ENCODE results near the gene SERPINB6.
"Not testable (repeated sequence)": the region's sequence is repeated elsewhere in the genome, so short reads cannot be mapped to it uniquely, and the experiment has no call there.

Gene SERPINB6

DNA sequence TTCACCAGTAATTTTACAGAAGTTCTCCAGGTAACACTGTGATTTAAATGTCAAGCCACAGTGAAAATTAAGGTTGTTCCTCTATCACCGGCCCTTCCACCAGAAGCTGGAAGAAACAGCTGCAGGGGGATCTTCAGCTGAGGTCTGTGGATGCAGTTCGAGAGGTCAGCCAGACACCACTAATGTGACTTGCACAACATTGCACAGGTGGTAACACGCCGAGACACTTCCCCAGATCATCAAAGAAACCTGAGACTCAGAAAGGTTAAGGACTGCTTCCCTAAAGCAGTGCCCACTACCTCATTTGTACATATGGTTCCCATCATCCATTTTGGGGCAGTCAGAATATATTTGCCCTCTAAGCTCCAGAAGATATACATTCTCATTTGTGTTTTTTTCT lies 60.2 kb downstream of the SERPINB6 start:
- no peak overlapping the region for H3K4me3 ChIP-seq (ENCODE audit: low read depth, low read length)
- TF ChIP-seq, protein P1, sequence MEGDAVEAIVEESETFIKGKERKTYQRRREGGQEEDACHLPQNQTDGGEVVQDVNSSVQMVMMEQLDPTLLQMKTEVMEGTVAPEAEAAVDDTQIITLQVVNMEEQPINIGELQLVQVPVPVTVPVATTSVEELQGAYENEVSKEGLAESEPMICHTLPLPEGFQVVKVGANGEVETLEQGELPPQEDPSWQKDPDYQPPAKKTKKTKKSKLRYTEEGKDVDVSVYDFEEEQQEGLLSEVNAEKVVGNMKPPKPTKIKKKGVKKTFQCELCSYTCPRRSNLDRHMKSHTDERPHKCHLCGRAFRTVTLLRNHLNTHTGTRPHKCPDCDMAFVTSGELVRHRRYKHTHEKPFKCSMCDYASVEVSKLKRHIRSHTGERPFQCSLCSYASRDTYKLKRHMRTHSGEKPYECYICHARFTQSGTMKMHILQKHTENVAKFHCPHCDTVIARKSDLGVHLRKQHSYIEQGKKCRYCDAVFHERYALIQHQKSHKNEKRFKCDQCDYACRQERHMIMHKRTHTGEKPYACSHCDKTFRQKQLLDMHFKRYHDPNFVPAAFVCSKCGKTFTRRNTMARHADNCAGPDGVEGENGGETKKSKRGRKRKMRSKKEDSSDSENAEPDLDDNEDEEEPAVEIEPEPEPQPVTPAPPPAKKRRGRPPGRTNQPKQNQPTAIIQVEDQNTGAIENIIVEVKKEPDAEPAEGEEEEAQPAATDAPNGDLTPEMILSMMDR (IDR thresholded peaks at IDR 0.05; ENCODE audit: low read depth, low read length) = no peak

DNA sequence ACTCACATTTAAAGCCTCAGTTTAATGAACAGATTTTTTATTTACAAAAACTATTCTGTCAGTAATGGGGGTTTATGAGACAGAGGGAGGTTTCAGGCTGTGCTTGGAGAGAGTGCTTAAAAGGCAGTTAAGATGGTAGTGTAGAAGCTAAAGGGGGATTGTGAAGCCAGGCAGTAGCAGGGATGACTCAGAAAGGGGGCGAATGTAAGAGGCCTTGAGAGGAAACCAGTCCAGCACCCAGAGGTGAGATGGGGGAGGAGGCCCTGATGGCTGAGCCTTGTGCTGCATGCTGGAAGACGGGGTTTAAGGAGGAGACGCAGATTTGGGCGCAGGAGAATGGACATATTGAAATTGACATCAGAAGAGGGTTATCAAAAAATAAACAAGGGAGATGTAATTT lies 61.6 kb downstream of the SERPINB6 start:
- no peak overlapping the region for H3K4me3 ChIP-seq (ENCODE audit: low read depth, low read length)
- TF ChIP-seq, protein P1 (IDR thresholded peaks at IDR 0.05; ENCODE audit: low read depth, low read length) = no peak

DNA sequence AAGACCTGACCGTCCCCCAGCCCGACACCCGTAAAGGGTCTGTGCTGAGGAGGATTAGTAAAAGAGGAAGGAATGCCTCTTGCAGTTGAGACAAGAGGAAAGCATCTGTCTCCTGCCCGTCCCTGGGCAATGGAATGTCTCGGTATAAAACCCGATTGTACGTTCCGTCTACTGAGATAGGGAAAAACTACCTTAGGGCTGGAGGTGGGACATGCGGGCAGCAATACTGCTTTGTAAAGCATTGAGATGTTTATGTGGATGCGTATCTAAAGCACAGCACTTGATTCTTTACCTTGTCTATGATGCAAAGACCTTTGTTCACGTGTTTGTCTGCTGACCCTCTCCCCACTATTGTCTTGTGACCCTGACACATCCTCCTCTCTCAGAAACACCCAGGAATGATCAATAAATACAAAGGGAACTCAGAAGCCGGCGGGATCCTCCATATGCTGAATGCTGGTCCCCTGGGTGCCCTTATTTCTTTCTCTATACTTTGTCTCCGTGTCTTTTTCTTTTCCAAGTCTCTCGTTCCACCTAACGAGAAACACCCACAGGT lies 62.2 kb downstream of the SERPINB6 start:
- H3K4me3 ChIP-seq (ENCODE audit: low read depth, low read length) = not testable (repeated sequence)

DNA sequence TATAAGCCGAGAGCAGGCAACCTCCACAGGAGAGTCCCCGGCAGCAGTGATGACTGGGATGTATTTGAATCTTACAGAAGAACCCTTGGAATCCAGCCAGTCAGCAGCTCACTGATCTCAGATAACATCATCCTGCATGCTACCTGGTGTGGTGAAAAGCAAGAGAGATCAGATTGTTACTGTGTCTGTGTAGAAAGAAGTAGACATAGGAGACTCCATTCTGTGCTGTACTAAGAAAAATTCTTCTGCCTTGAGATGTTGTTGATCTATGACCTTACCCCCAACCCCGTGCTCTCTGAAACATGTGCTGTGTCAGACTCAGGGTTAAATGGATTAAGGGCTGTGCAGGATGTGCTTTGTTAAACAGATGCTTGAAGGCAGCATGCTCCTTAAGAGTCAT lies 62.9 kb downstream of the SERPINB6 start:
- H3K4me3 ChIP-seq (ENCODE audit: low read depth, low read length) = not testable (repeated sequence)

DNA sequence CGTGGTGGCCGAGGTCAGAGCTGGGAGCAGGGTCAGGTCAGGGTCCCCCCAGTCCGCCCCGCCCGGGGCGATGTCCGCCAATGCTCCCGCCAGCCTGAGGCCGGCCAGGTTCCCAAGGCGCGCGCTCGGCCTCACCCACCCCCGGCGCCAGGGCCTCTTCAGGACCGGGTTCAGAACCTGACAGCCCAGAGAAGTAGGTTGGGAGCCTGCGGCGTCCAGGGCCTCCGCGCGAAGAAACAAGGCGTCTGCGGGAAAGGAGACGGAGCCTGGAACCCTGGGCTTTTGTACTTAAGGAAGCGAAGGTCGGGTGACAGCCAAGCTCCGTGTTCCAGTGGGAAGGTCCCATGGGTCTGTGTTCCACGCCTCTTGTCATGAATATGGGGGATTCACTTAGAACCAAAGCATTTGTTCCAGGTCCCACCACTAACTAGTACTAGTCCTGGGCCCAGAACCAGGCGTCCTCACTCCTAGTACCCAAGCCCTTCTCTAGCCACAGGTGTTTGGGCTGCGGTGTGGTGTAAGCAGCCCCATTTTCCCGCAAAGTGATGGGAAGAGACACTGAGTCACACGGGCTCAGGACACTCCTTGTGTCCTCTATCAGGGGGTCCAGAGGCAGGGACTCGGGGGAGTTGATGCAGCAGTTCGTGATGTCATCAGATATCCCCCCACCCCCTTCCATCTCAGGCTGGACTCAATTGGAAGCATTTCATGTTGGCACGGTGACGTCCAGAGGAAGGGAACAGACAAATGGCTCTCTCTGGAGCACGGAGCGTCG lies 67.8 kb downstream of the SERPINB6 start:
- peak overlapping the region; percentile 58 for H3K4me3 ChIP-seq (ENCODE audit: low read depth, low read length)

DNA sequence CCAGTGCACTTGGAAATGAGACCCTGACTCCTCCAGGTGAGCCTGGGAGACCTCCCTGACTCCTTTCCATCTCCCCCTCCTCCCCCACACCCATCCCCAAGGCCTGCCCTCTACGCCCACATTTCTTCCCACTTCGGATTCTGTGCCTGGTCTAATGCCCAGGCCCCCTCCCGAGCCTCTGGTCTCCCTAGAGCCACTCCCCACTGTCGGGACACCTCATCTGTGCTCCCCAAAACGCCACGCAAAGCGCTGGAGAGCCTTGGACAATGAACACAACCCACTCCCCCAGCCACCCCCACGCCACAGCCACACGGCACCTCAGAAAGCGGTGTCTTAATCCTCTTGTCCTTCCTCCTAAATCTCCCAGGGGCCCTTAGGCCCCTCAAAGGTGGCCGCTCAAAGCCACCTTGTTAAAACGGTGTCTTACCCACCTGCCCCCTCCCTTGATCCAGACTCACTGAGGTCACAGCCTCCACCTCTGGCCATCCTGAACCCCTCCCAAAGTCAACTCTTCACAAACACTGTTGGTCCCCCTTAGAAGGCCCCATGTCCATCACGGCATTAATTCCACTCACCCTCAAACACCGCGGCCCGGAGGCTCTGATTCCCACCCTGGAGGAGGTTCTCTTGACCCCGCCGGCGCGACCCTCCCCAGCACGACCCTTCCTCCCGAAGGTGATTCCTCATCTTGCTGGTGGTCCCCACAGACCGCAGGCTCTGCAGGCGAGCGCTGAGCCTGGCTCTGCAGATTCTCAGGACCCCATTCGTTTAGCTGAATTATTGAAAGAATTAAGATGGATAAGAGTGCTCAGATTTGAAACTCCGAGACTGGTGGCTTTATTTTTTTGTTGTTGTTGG lies 69.5 kb downstream of the SERPINB6 start:
- H3K4me3 ChIP-seq (ENCODE audit: low read depth, low read length) = peak overlapping the region; percentile 58

DNA sequence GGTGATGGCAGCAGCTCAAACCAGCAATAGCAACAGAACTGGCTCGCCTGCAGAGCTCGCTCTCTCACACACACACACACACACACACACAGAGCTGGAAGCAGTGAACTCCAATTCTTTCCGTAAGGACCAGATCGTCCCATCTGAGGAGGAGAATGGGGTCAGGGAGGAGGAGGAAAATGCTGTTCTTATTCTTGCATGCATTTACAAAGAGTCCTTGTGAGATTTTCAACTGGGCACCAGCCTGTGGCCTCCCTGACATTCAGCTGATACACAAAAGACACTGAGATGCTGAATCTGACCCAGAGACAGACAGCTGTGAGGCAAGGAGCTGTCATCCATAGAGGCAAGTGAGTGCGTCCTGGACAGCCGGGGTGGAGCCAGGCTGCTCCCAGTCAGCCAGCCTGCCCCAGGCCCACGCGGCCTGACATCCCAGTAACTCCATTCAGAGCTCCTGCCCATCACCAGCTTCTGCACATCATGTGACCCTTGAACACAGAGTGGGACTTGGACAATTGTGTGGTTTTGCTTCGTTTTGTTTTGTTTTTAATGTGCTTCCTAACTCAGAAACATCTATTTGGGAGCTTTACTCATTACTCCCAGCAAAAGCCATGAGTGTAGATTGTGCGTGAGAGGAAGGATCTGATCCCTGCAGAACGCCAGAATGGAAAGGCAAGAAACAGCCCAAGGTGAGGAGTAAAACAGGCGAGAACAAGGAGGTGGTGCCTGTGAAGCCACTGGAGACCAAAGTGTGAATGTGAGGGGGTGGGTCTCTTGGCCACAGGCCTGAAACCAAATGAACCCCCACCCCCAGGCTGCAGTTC lies 70.3 kb downstream of the SERPINB6 start:
- no peak overlapping the region for H3K4me3 ChIP-seq (ENCODE audit: low read depth, low read length)
- TF ChIP-seq, protein P1 (IDR thresholded peaks at IDR 0.05; ENCODE audit: low read depth, low read length) = no peak

DNA sequence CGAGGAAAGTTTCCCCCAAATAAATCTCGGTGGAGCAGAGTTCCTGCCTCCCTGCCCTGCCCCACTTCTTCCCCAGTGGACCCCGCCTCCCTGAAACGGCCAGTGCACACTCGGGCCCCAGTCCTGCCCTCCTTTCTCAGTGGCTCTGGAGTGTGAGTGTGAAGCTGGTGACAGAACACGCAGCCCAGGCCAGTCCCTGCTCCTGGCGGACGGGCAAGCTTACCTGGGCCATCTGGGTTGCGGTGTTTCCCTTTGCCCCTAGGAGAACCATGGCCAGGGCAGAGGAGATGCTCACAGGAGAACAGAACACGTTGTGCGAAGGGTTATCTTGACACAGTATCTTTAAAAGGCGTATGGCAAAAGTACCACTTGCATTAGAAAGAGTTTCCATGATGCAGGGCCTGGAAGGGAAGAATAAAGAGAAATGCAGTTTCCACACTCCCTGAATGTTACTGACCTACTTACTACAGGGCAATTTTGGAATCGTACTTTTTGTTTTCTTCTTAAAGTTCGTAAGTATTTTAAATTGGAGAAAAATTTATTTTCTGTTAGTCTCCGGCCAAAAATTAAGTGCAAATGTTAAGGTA lies 71.1 kb downstream of the SERPINB6 start:
- TF ChIP-seq, protein P1 (IDR thresholded peaks at IDR 0.05; ENCODE audit: low read depth, low read length) = no peak
- no peak overlapping the region for H3K4me3 ChIP-seq (ENCODE audit: low read depth, low read length)
